HepG2 (cell line): ENCODE results near the gene KATNB1. TPM values are rescaled to one million over a fixed set of nuclear protein-coding genes. Genes with fewer than 3 reads are reported as not detected.
A peak's percentile ranks its signal among the peaks of the same experiment; 100 is the strongest.

Experiments used
- REXO4 ChIP-seq: sonication (generic); formaldehyde crosslinking; IDR thresholded peaks from 2 replicates; pipeline ENCODE4 v1.8.0; 2022; ENCODE audit warnings: missing genetic modification reagents, mild to moderate bottlenecking, borderline replicate concordance
- ZNF224 ChIP-seq: sonication (generic); formaldehyde crosslinking; IDR thresholded peaks from 2 replicates; pipeline ENCODE4 v1.5.0; 2020; ENCODE audit warnings: mild to moderate bottlenecking, missing genetic modification reagents
- ZNF619 ChIP-seq: sonication (generic); formaldehyde crosslinking; IDR thresholded peaks from 2 replicates; pipeline ENCODE4 v1.4.0; 2020; ENCODE audit warnings: mild to moderate bottlenecking, missing genetic modification reagents
- ZNF75D ChIP-seq: sonication (generic); formaldehyde crosslinking; IDR thresholded peaks from 2 replicates; pipeline ENCODE4 v1.8.1; 2023; ENCODE audit warnings: missing genetic modification reagents, mild to moderate bottlenecking, borderline replicate concordance
- ZNF83 ChIP-seq: sonication (generic); formaldehyde crosslinking; IDR thresholded peaks from 2 replicates; pipeline ENCODE4 v1.4.0; 2020; ENCODE audit warnings: missing genetic modification reagents, mild to moderate bottlenecking, borderline replicate concordance
- ZSCAN25 ChIP-seq: sonication (generic); formaldehyde crosslinking; IDR thresholded peaks from 2 replicates; pipeline ENCODE4 v1.8.0; 2022; ENCODE audit warnings: mild to moderate bottlenecking, missing genetic modification reagents
- polyA plus RNA-seq, 8 experiments: library from polyadenylated mRNA; depleted of rRNA in 3 of 8; stranded (reverse) in 7 of 8; unstranded in 1 of 8; fragments of >200 nt; fragmentation: Illumina TruSeq in 4 of 8; extraction: Trizol in 4 of 8; gene quantifications; 2 replicates each; pipeline versions ENCODE4 v1.2.1 to v1.2.3, GENCODE V29; 2011 to 2016; ENCODE audit warnings: low read depth in 4 of 8, missing spikeins in 1 of 8, mixed read lengths in 1 of 8; ENCODE audit not compliant: insufficient read depth in 1 of 8
- total RNA-seq, 5 experiments: library from RNA; depleted of rRNA; stranded (reverse); fragments of >200 nt; fragmentation: Illumina TruSeq; extraction: Trizol; gene quantifications; 2 replicates each; pipeline ENCODE4 v1.2.3, GENCODE V29; 2016; ENCODE audit warnings: low read depth in 1 of 5
- TF ChIP-seq, protein P1 (sequence below): sonication (generic); formaldehyde crosslinking; IDR thresholded peaks from 2 replicates; pipeline ENCODE4 v1.4.0; 2020; ENCODE audit warnings: mild to moderate bottlenecking, missing genetic modification reagents
- TF ChIP-seq, protein P2 (sequence below): sonication (generic); formaldehyde crosslinking; IDR thresholded peaks from 2 replicates; pipeline ENCODE4 v1.4.0; 2020; ENCODE audit warnings: missing genetic modification reagents

KATNB1 gene
- total and polyA plus RNA-seq, 2 of the 13 experiments (the other 11 are each of a cell fraction or from before 2014, with no cell fraction given) = 31.5 to 43.5 TPM

- TF ChIP-seq REXO4 (CRISPR knock-in tag) (no peak), ZNF619 (CRISPR knock-in tag) (0 out of 2 replicates have a peak, but pooled peaks have one; percentile 43), ZNF224 (CRISPR knock-in tag) (0 out of 2 replicates have a peak, but pooled peaks have one; percentile 27), ZSCAN25 (CRISPR knock-in tag) (0 out of 2 replicates have a peak, but pooled peaks have one; percentile 30), ZNF83 (no peak), ZNF75D (CRISPR knock-in tag) (no peak)
- TF ChIP-seq, protein P1, sequence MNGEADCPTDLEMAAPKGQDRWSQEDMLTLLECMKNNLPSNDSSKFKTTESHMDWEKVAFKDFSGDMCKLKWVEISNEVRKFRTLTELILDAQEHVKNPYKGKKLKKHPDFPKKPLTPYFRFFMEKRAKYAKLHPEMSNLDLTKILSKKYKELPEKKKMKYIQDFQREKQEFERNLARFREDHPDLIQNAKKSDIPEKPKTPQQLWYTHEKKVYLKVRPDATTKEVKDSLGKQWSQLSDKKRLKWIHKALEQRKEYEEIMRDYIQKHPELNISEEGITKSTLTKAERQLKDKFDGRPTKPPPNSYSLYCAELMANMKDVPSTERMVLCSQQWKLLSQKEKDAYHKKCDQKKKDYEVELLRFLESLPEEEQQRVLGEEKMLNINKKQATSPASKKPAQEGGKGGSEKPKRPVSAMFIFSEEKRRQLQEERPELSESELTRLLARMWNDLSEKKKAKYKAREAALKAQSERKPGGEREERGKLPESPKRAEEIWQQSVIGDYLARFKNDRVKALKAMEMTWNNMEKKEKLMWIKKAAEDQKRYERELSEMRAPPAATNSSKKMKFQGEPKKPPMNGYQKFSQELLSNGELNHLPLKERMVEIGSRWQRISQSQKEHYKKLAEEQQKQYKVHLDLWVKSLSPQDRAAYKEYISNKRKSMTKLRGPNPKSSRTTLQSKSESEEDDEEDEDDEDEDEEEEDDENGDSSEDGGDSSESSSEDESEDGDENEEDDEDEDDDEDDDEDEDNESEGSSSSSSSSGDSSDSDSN (CRISPR knock-in tag) = no peak
- TF ChIP-seq, protein P2, sequence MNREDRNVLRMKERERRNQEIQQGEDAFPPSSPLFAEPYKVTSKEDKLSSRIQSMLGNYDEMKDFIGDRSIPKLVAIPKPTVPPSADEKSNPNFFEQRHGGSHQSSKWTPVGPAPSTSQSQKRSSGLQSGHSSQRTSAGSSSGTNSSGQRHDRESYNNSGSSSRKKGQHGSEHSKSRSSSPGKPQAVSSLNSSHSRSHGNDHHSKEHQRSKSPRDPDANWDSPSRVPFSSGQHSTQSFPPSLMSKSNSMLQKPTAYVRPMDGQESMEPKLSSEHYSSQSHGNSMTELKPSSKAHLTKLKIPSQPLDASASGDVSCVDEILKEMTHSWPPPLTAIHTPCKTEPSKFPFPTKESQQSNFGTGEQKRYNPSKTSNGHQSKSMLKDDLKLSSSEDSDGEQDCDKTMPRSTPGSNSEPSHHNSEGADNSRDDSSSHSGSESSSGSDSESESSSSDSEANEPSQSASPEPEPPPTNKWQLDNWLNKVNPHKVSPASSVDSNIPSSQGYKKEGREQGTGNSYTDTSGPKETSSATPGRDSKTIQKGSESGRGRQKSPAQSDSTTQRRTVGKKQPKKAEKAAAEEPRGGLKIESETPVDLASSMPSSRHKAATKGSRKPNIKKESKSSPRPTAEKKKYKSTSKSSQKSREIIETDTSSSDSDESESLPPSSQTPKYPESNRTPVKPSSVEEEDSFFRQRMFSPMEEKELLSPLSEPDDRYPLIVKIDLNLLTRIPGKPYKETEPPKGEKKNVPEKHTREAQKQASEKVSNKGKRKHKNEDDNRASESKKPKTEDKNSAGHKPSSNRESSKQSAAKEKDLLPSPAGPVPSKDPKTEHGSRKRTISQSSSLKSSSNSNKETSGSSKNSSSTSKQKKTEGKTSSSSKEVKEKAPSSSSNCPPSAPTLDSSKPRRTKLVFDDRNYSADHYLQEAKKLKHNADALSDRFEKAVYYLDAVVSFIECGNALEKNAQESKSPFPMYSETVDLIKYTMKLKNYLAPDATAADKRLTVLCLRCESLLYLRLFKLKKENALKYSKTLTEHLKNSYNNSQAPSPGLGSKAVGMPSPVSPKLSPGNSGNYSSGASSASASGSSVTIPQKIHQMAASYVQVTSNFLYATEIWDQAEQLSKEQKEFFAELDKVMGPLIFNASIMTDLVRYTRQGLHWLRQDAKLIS (CRISPR knock-in tag) = no peak
These were observed 12.4 kb upstream of the KATNB1 start (continued) for GRCh38 chr16:57723170-57723569.
